ENCODE data around the gene MAGI2. TPM values are rescaled to one million over a fixed set of nuclear protein-coding genes. Genes with fewer than 3 reads are reported as not detected.
"Not testable (repeated sequence)": the region's sequence is repeated elsewhere in the genome, so short reads cannot be mapped to it uniquely, and the experiment has no call there.

Gene MAGI2
- total RNA-seq, 1 donor from 2014 or later: 5.4 TPM

DNA sequence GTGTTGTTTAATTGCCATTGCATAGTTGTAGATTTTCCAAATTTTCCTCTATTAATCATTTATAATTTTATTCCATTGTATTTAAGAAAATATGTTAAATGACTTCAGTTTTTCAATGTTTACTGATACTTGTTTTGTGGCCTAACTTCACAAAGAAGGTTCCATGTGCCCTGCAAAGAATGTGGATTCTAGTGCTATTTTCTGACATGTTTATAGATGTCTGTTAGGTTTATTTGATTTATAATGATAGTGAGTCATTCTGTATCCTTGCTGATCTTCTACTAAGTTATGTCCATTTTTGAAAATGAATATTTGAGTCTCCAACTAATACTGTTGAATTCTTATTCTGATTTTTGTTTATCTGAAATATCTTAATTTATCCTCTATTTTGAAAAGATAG is 369.0 kb downstream of the MAGI2 start:
- FAIRE-seq (no peak), DNase-seq (ENCODE audit: low read depth) (no peak)
- Histone ChIP-seq H3K4me2 (ENCODE audit: low read length) (no peak overlapping the region), H3K27me3 (ENCODE audit: insufficient read depth, low read length) (no peaks in the 10 kb centered on the region), H4K20me1 (ENCODE audit: insufficient read depth, low read length) (no peaks in the 10 kb centered on the region), H3K27ac (ENCODE audit: low read depth, low read length) (no peak overlapping the region), H3K9me3 (ENCODE audit: insufficient read depth, low read depth, low read length) (no peaks in the 10 kb centered on the region), H2AFZ (ENCODE audit: low read depth, low read length) (no peak overlapping the region), H3K9ac (ENCODE audit: low read length) (no peak overlapping the region), H3K4me1 (ENCODE audit: insufficient read depth, low read length) (no peaks in the 10 kb centered on the region), H3K79me2 (ENCODE audit: insufficient read depth, low read length) (no peaks in the 10 kb centered on the region), H3K4me3 (ENCODE audit: insufficient read depth, low read depth, low read length) (no peak overlapping the region), H3K36me3 (ENCODE audit: insufficient read depth, low read length) (no peaks in the 10 kb centered on the region)
- H3K27ac Mint-ChIP-seq (ENCODE audit: unreplicated experiment): no peak overlapping the region
- H3K4me3 Mint-ChIP-seq (ENCODE audit: unreplicated experiment): no peak overlapping the region
- TF ChIP-seq, protein P1, sequence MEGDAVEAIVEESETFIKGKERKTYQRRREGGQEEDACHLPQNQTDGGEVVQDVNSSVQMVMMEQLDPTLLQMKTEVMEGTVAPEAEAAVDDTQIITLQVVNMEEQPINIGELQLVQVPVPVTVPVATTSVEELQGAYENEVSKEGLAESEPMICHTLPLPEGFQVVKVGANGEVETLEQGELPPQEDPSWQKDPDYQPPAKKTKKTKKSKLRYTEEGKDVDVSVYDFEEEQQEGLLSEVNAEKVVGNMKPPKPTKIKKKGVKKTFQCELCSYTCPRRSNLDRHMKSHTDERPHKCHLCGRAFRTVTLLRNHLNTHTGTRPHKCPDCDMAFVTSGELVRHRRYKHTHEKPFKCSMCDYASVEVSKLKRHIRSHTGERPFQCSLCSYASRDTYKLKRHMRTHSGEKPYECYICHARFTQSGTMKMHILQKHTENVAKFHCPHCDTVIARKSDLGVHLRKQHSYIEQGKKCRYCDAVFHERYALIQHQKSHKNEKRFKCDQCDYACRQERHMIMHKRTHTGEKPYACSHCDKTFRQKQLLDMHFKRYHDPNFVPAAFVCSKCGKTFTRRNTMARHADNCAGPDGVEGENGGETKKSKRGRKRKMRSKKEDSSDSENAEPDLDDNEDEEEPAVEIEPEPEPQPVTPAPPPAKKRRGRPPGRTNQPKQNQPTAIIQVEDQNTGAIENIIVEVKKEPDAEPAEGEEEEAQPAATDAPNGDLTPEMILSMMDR (IDR thresholded peaks at IDR 0.05; ENCODE audit: insufficient read depth, low read depth, low read length): no peak
- no peak for TF ChIP-seq EZH2 (IDR thresholded peaks at IDR 0.05; ENCODE audit: insufficient read depth, low read length)
- no peaks in the 10 kb centered on the region for H3K27me3 Mint-ChIP-seq (ENCODE audit: low read depth, unreplicated experiment)
- peaks cover 10% of the 10 kb centered on the region for H3K9me3 Mint-ChIP-seq (ENCODE audit: unreplicated experiment)
- H3K4me1 Mint-ChIP-seq (ENCODE audit: low read depth, unreplicated experiment): no peaks in the 10 kb centered on the region
- no peaks in the 10 kb centered on the region for H3K36me3 Mint-ChIP-seq (ENCODE audit: low read depth, unreplicated experiment)

GRCh38 chr7:79079919-79080554 is 373.4 kb downstream of the MAGI2 start:
- H3K4me3 ChIP-seq (ENCODE audit: insufficient read depth, low read depth, low read length): no peak overlapping the region
- H3K27me3 ChIP-seq (ENCODE audit: insufficient read depth, low read length): no peaks in the 10 kb centered on the region
- H3K4me2 ChIP-seq (ENCODE audit: low read length): no peak overlapping the region
- H3K4me1 Mint-ChIP-seq (ENCODE audit: low read depth, unreplicated experiment): no peaks in the 10 kb centered on the region
- no peaks in the 10 kb centered on the region for H3K9me3 Mint-ChIP-seq (ENCODE audit: unreplicated experiment)
- no peaks in the 10 kb centered on the region for H3K27me3 Mint-ChIP-seq (ENCODE audit: low read depth, unreplicated experiment)
- no peaks in the 10 kb centered on the region for H4K20me1 ChIP-seq (ENCODE audit: insufficient read depth, low read length)
- H3K4me1 ChIP-seq (ENCODE audit: insufficient read depth, low read length): no peaks in the 10 kb centered on the region
- no peaks in the 10 kb centered on the region for H3K36me3 Mint-ChIP-seq (ENCODE audit: low read depth, unreplicated experiment)
- H3K27ac Mint-ChIP-seq (ENCODE audit: unreplicated experiment): no peak overlapping the region
- H3K9ac ChIP-seq (ENCODE audit: low read length): no peak overlapping the region
- H3K79me2 ChIP-seq (ENCODE audit: insufficient read depth, low read length): no peaks in the 10 kb centered on the region
- FAIRE-seq (no peak), DNase-seq (ENCODE audit: low read depth) (no peak)
- no peaks in the 10 kb centered on the region for H3K9me3 ChIP-seq (ENCODE audit: insufficient read depth, low read depth, low read length)
- TF ChIP-seq EZH2 (IDR thresholded peaks at IDR 0.05; ENCODE audit: insufficient read depth, low read length): no peak
- TF ChIP-seq, protein P1 (IDR thresholded peaks at IDR 0.05; ENCODE audit: insufficient read depth, low read depth, low read length): no peak
- no peak overlapping the region for H3K27ac ChIP-seq (ENCODE audit: low read depth, low read length)
- H3K4me3 Mint-ChIP-seq (ENCODE audit: unreplicated experiment): no peak overlapping the region
- H2AFZ ChIP-seq (ENCODE audit: low read depth, low read length): no peak overlapping the region
- H3K36me3 ChIP-seq (ENCODE audit: insufficient read depth, low read length): no peaks in the 10 kb centered on the region

DNA sequence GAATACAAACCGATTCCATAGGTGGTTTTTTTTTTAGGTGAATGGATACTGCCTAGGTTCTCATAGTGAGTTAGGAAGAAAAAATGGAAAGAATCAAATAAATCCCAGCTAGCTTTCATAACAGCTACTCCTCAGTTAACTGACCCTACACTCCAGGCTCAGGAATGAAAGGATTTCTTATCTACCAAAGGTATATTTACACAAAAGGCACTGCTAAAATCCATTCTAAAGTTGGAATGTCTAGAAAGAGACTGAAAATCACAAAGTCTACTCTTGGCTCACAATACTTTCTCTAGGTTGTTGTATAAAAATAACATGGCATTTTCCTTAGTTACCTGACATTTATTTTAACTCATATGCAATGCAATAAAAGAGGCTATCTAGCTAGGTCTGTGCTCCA is 375.2 kb downstream of the MAGI2 start:
- Histone ChIP-seq H3K4me2 (ENCODE audit: low read length) (no peak overlapping the region), H3K79me2 (ENCODE audit: insufficient read depth, low read length) (no peaks in the 10 kb centered on the region), H3K4me1 (ENCODE audit: insufficient read depth, low read length) (no peaks in the 10 kb centered on the region), H4K20me1 (ENCODE audit: insufficient read depth, low read length) (no peaks in the 10 kb centered on the region), H3K27me3 (ENCODE audit: insufficient read depth, low read length) (no peaks in the 10 kb centered on the region), H3K4me3 (ENCODE audit: insufficient read depth, low read depth, low read length) (no peak overlapping the region), H3K27ac (ENCODE audit: low read depth, low read length) (no peak overlapping the region), H2AFZ (ENCODE audit: low read depth, low read length) (no peak overlapping the region), H3K9ac (ENCODE audit: low read length) (no peak overlapping the region), H3K36me3 (ENCODE audit: insufficient read depth, low read length) (no peaks in the 10 kb centered on the region), H3K9me3 (ENCODE audit: insufficient read depth, low read depth, low read length) (no peaks in the 10 kb centered on the region)
- Mint-ChIP-seq H3K4me1 (ENCODE audit: low read depth, unreplicated experiment) (no peaks in the 10 kb centered on the region), H3K4me3 (ENCODE audit: unreplicated experiment) (no peak overlapping the region), H3K27me3 (ENCODE audit: low read depth, unreplicated experiment) (no peaks in the 10 kb centered on the region), H3K36me3 (ENCODE audit: low read depth, unreplicated experiment) (no peaks in the 10 kb centered on the region), H3K27ac (ENCODE audit: unreplicated experiment) (no peak overlapping the region), H3K9me3 (ENCODE audit: unreplicated experiment) (no peaks in the 10 kb centered on the region)
- TF ChIP-seq, protein P1 (IDR thresholded peaks at IDR 0.05; ENCODE audit: insufficient read depth, low read depth, low read length): no peak
- no peak for TF ChIP-seq EZH2 (IDR thresholded peaks at IDR 0.05; ENCODE audit: insufficient read depth, low read length)
- DNase-seq (ENCODE audit: low read depth) (no peak), FAIRE-seq (no peak)

DNA sequence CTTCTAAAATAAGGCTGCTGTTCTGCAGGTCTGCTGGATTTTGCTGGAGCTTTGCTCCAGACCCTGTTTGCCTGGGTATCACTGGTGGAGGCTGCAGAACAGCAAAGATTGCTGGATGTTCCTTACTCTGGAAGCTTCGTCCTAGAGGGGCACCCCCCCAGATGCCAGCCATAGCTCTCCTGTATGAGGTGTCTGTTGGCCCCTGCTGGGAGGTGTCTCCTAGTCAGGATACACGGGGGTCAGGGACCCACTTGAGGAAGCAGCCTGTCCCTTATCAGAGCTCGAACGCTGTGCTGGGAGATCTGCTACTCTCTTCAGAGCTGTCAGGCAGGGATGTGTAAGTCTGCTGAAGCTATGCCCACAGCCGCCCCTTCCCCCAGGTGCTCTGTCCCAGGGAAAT is 382.3 kb downstream of the MAGI2 start:
- not testable (repeated sequence) for H3K9me3 Mint-ChIP-seq (ENCODE audit: unreplicated experiment); H2AFZ ChIP-seq (ENCODE audit: low read depth, low read length); H4K20me1 ChIP-seq (ENCODE audit: insufficient read depth, low read length); H3K27me3 Mint-ChIP-seq (ENCODE audit: low read depth, unreplicated experiment); H3K27ac ChIP-seq (ENCODE audit: low read depth, low read length); H3K4me3 Mint-ChIP-seq (ENCODE audit: unreplicated experiment); H3K4me3 ChIP-seq (ENCODE audit: insufficient read depth, low read depth, low read length); H3K9me3 ChIP-seq (ENCODE audit: insufficient read depth, low read depth, low read length); H3K79me2 ChIP-seq (ENCODE audit: insufficient read depth, low read length); DNase-seq (ENCODE audit: low read depth); H3K4me2 ChIP-seq (ENCODE audit: low read length); H3K36me3 ChIP-seq (ENCODE audit: insufficient read depth, low read length); H3K36me3 Mint-ChIP-seq (ENCODE audit: low read depth, unreplicated experiment); H3K9ac ChIP-seq (ENCODE audit: low read length); FAIRE-seq; H3K4me1 ChIP-seq (ENCODE audit: insufficient read depth, low read length); H3K27me3 ChIP-seq (ENCODE audit: insufficient read depth, low read length); H3K27ac Mint-ChIP-seq (ENCODE audit: unreplicated experiment); H3K4me1 Mint-ChIP-seq (ENCODE audit: low read depth, unreplicated experiment)

All from astrocyte (in vitro differentiated cells and primary cell).